HG02759 (cell line): ENCODE measurements around the gene OAS2.
"Not testable (repeated sequence)": the region's sequence is repeated elsewhere in the genome, so short reads cannot be mapped to it uniquely, and the experiment has no call there.

Source experiments
- ATAC-seq: cut with Tn5 transposase; IDR thresholded peaks from one replicate; pipeline ENCODE4 v1.9.1; 2021; ENCODE audit warnings: mild to moderate bottlenecking, moderate library complexity; ENCODE audit not compliant: unreplicated experiment

OAS2 gene

DNA sequence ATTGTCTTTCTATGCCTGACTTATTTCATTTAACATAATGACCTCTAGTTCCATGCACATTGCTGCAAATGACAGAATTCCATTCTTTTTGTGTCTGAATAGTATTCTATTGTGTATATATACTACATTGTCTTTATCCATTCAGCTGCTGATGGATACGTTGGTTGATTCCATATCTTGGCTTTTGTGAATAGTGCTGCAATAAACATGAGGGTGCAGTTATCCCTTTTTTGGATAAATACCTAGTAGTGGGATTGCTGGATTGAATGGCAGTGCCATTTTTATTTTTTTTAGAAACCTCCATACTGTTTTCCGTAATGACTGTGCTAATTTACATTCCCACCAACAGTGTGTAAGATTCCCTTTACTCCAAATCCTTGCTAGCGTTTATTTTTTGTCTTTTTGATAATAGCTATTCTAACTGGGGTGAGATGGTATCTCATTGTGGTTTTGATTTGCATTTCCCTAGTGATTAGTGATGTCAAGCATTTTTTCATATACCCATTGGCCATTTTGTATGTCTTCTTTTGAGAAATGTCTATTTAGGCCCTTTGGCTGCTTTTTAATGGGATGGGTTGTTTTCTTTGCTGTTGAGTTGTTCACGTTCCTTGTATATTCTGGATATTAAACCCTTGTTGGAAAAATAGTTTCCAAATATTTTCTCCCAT, 2.3 kb downstream of the OAS2 start:
- ATAC-seq: no peak

DNA sequence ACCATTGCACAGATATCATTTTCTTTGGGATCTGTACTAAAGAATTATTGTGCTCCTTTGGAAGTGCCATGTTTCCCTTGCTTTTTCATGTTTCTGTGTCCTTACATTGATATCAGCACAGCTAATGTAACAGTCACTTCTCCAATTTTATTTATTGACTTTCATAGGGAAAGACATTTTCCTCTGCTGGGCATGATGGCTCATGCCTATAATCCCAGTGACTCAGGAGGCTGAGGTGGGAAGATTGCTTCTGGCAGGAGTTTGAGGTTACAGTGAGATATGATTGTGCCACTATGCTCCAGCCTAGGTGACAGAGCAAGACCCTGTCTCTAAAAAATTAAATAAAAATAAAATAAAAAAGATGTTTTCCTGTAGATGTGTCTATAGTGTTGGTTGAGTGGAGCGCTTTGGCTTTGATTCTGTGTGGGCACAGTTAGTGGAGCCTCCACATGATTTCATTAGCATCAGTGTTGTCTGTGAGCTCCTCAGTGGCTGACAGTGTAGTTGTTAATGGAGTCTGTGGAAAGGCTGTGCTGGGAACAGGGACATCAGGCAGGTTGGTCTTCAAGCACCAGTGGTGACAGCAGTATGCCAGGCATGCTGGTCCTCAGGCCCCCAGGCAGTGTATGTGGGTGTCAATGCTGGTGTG, 7.4 kb downstream of the OAS2 start:
- ATAC-seq: no peak

DNA sequence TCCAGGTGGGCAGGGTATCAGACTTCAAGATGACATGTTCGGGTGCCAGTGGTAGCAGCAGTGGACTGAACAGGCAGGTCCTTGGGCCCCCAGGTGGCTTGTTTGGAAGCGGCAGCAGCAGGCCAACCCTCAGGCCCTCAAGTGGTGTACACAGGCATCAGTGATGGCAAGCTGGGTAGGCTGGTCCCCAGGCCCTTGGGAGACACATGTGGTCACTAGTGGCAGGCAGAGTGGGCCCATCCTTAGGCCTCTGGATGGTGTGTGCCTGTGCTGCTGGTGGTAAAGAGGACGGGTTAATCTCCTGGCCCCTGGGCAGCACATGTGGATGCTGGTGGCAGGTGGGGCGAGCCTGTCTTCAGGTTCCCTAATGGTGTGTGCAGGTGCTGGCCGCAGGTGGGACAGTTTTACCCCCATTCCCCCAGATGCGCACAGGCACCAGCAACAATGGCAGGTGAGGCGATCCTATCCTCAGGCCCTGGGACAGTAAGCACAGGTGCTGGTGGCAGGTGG, 8.0 kb downstream of the OAS2 start:
- ATAC-seq: no peak

DNA sequence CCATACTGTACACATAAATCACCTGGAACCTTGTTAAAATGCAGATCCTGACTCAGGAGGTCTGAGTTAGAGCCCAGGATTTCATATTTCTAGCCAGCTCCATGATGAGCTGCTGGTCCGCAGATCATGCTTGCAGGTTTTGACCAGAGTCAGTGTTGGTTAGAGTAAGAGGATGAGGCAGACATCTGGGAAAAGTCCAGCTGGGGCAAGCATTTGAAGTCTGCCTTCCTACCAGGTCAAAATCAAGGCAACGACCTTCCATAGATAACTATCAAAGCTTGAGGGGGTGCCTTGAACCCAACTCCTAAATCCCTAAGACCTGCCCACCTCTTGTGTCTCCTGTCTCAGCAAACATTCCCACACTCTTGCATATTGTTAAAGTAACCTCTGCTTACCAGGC, 9.2 kb downstream of the OAS2 start:
- ATAC-seq: no peak

DNA sequence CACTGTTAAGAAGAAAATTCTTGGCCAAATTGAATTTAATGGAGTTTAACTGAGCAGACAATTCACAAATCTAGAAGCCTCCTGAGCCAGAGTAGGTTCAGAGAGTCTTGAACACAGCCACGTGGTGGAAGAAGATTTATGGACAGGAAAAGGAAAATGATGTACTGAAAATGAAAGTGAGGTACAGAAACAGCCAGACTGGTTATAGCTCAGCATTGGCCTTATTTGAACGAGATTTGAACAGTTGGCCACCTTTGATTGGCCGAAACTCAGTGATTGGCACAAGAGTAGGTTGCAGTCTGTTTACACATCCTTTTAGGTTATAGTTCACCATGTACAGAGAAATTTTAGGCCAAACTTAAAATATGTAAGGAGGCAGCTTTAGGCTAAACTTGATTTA, 9.9 kb downstream of the OAS2 start:
- no peak for ATAC-seq

DNA sequence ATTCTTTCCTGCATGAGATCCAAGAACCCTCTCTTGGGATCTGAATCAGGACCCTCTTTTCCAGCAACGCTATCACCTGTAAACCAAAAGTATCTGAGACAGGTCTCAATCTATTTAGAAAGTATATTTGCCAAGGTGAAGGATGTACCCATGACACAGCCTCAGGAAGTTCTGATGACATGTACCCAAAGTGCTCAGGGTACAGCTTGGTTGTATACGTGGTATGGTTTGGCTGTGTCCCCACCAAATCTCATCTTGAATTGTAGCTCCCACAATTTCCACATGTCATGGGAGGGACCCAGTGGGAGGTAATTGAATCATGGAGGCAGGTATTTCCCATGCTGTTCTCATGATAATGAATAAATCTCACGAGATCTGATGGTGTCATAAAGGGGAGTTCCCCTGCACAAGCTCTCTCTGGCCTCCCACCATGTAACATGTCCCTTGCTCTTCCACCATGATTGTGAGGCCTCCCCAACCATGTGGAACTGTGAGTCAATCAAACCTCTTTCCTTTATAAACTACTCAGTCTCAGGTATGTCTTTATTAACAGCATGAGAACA, 10.6 kb downstream of the OAS2 start:
- not testable (repeated sequence) for ATAC-seq

DNA sequence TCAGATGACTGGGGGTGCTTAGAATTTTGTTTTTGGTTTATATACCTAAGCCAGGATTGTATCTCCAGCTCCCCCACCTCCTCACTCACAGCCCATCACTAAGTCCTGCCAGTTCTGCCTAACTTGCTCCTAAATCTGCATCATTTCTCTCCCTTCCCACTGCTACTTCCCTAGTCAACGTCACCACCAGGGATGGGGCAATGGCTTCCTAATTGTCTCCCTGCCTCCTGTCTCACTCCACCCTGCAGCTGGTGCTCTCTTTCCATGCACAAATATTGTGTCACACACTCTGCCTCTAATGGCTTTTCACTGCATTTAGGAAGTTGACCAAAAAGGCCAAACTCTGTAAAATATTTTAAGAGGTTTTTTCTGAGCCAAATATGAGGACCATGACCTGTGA, 11.5 kb downstream of the OAS2 start:
- ATAC-seq: no peak

DNA sequence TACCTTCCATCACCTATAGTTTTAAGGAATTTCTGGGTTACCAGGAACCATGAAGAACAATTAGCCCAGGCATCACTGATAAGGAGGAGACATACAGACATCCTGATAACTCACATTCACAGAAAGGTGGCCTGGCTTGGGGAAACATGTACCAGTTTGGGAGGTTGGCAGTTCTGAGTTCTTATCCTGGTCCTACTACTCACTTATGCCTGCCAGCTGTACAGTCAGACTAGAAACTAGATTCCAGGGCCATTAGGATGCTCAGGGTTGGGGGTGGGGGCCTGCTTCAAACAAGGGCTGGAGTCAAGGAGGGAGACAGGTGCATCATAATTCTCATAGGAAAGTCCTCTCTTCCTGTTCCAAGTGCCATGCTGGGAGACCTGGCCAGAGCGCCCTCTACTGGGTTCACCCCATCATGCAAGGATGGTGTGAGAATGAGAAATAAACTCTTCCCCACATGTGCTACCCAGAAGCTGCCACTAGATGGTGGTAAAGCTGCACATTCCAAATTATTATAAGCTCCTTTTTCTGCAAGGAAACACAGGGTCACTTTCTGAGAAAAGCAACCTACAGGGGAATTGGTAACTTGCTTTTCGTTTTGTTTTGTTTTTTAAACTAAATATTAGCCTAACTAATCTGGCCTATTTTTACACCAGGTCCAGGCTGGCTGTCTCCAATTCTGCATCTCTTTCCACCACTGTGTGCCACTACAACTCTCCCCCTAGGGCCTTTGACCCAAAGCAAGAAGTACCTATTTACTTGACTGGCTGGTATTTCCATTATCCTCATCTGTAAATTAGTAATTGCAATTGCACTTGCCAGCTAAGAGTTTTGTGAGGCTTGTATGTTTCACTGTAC, 14.5 kb downstream of the OAS2 start:
- ATAC-seq: no peak

DNA sequence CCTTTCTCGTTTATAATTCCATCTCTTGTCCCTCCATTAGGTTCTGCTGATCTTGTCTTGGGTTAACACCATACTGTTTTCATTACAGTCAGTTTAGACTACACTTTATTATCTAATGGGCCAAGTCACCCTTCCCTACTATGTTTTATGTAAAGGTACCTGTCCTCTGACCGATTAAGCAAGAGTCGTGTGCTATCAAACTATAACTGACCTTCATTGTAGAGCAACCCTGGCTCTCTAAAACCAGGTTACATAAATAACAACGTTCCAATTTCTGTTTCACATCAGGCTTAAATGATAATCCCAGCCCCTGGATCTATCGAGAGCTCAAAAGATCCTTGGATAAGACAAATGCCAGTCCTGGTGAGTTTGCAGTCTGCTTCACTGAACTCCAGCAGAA, 16.7 kb downstream of the OAS2 start:
- ATAC-seq: no peak

DNA sequence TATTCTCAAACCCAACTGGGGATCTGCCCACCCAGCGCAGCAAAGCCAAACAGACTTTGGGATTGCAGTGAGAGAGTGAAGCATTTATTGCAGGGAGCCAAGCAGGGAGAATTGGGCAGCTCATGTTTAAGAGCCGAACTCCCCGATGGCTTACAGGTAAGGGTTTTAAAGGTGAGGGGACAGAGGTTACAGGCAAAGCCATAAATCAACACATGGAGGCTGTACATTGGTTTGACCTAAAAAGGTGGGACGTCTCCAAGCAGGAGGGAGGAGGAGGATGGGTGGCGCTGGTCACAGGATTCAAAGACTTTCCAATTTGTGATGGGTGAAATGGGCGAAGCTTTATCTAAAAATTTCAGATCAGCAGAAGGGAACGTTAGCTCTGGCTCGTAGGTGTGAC, 18.2 kb downstream of the OAS2 start:
- ATAC-seq: no peak

DNA sequence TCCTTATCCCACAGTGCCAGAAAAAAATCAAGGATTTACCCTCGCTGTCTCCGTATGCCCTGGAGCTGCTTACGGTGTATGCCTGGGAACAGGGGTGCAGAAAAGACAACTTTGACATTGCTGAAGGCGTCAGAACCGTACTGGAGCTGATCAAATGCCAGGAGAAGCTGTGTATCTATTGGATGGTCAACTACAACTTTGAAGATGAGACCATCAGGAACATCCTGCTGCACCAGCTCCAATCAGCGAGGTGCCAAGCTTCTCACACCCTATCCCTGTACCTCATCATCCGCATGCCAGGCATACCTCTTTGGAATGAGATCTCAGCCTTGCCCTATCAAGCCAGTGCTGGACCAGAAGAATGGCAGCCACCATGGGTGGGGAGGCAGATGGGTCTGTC, 19.2 kb downstream of the OAS2 start:
- no peak for ATAC-seq

DNA sequence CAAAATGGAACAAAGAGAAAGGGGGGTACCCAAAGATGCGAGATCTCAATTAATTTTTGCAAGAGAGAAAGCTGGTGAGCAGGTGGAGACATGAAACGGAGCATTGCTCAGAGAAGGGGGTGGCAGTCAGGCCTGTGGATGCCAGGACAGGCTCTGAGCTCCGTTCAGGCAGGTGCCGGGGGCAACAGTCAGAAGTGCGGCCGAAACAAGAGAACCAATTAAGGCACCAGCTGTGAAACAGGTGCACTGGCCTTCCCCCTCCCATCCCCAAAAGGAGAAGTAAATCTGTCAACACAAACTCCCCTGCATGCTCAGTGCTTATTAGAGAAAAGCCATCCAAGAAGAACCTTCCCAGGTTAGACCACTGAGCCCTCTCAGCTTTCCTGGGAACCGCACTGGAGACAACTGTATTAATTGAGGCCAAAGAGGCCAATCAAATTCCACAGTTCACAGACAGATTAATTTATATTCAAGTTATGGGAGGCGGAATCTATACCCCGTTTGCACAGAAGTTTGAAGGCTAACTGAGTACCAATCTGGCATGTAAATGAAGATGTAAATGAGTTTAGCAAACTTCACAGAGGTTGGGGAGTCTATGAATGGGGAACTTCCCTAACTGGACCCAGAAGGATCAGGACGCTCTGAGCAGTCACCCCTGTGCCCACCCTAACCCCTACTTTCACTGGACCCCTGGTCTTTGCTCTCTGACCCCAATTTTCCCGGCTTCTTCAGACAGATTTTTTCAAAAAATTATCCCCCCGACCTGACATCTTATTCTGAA, 20.9 kb downstream of the OAS2 start:
- ATAC-seq: peak; percentile 92

DNA sequence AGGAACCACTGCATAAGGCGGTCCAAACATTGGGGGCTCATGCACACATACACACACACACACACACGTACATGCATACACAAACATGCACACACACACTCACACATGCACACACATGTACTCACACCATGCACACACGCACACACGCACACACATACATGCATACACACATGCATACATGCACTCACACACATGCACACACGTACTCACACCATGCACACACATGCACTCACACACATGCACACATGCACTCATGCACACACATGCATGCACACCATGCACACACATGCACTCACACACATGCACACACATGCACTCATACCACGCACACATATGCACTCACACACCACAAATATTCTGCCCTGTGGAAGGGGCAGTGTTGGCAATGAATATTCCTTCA, 22.1 kb downstream of the OAS2 start:
- no peak for ATAC-seq

DNA sequence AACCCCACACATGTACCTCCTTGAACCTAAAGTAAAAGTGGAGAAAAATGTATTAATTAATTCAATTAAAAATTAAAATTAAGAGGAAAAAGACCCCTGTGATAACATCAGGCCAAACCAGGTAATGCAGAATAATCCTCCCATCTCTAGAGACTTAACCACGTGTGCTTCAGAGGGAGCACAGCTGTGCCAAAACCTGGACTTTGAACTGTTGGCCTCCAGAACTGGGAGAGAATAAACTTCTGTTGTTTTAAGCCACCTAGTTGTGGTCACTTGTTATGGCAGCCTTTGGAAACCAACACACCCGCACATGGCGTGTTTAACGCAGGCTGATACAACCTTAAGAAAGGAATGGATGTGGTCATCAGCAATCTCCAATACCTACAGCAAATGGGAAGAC, 23.8 kb downstream of the OAS2 start:
- ATAC-seq: no peak

DNA sequence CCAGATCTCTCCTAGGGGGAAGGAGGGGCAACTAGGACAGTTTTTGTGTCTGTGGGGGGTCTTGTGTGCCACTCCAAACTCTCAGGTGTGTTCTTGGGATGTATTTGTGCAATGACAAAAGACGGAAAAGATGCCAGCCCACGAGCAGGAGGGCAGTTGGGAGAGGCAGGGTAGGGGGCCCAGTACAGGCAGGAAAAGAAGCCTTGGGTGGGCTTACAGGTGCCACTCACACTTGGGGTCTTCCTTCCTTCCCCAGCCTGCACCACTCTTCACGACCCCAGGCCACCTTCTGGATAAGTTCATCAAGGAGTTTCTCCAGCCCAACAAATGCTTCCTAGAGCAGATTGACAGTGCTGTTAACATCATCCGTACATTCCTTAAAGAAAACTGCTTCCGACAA, 24.4 kb downstream of the OAS2 start:
- ATAC-seq: no peak

DNA sequence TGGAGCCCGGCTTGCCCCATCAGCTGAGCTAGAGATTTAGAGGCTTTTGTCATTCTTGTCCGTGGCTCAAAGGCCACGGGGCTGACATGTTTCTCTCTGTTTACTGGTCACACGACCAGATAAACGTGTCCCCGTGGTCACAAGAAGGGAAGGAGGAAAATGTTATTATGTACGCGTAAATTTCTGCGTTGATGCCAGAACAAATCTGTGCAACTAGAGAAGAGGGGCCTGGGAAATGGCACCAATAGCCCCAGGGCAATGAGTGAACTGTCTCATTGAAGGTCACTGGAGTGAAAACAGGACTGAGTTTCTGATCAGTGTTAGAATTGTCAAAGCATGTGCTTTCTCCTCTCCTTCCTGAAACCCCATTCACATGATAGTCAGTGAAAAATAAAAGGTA, 25.3 kb downstream of the OAS2 start:
- no peak for ATAC-seq

DNA sequence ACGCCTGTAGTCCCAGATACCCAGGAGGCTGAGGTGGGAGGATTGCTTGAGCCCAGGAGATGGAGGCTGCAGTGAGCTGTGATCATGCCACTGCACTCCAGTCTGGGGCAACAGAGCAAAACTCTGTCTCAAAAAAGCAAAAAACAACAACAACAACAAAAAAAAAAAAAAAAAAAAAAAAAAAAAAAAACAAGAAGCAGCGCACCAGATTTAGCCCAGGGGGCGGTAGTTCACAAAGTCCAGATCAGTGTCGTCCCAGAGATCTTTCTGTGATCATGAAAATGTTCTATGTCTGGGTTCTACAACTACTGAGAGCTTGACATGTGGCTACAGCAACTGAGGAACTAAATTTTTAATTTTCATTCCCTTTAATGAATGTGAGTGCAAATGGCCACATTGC, 27.4 kb downstream of the OAS2 start:
- no peak for ATAC-seq

DNA sequence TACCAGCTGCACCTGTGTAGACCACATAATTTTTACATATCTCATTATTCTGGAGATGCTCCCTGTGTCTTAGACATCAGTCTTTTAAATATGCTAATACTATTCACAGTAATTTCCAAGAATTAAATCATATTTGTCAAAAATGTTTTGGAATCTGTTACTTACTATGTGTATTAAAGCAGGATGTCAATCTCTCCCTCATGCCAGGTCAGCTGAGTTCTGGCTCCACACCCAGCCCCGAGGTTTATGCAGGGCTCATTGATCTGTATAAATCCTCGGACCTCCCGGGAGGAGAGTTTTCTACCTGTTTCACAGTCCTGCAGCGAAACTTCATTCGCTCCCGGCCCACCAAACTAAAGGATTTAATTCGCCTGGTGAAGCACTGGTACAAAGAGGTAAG, 27.9 kb downstream of the OAS2 start:
- no peak for ATAC-seq

DNA sequence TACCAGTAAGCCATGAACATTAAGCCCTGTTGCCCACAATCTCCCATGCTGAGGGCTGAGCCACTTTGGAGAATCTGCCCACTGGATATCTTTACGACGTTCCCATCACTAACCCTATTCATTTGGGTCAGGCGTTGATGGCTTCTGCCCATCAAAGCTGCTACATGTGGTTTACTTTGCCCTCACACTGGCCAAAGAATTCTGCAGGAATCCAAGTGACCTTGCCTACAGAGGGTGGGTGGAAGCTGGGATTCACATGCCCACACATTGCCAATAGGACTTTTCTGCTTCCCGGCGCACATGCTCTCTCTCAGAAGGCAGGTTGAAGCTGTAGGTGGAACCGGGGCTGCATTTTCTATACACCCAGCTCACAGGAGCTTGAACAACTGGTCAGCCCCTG, 28.3 kb downstream of the OAS2 start:
- no peak for ATAC-seq

DNA sequence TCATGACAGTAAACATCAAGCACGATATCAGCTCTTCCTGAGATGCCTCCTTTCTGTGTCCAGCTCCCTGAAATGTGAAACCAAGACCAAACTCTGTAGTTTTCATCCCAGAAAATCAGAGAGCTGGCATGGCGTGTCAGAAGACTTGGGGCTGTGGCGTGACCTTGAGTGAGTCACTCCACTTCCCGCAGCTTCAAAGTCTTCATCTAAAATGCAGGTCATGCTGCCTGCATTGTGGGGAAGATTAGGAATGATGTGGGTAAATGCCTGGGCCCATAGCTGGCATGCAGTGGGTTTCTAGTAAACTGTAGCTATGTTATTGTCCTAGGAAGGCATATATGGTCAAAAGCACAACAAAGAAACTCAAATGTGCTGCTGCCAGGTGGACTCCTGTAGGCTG, 28.8 kb downstream of the OAS2 start:
- no peak for ATAC-seq

DNA sequence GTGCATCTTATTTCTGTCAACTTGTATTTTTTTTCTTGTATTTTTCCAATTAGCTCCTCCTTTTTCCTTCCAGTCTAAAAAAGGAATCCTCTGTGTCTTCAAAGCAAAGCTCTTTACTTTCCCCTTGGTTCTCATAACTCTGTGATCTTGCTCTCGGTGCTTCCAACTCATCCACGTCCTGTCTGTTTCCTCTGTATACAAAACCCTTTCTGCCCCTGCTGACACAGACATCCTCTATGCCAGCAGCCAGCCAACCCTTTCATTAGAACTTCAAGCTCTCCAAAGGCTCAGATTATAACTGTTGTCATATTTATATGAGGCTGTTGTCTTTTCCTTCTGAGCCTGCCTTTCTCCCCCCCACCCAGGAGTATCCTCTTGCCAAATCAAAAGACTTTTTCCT, 32.4 kb downstream of the OAS2 start:
- ATAC-seq: no peak
